Measurements from ENCODE around the gene LILRA5. TPM values are rescaled to one million over a fixed set of nuclear protein-coding genes. Genes with fewer than 3 reads are reported as not detected.

LILRA5 gene
- total and polyA plus RNA-seq, 2 of the 8 experiments (the other 6 are each of a cell fraction or from before 2014, with no cell fraction given), result not detected

DNA sequence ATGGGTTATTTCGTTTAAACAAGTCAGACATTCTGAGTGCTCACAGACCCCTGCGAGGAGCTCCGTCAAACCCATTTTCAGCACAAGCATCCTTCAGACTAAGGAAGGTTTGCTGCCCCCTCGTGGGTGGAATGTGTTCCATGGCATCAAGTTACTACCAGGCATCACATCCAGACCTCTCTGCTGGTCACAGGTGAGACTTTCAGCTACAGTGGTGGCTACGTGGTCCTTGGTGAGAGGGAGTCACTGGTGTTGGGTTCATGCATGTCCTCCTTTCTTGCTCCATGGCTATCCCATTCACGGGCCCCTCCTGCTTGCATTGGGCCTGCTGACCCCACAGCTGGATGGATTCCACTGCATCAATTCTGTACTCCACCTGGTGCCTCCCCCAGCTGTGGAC, 46.8 kb downstream of the LILRA5 start (continued):
- no peak for TF ChIP-seq ZNF274 (IDR thresholded peaks at IDR 0.05; ENCODE audit: borderline replicate concordance, extremely low read depth, low read length)

All from H1 (cell line).